ENCODE data around the gene TECTA. TPM values are rescaled to one million over a fixed set of nuclear protein-coding genes. Genes with fewer than 3 reads are reported as not detected.
A peak's percentile ranks its signal among the peaks of the same experiment; 100 is the strongest.

Gene TECTA
- total RNA-seq, 3 donors from 2014 or later = 0.20 to 0.82 (median 0.39) TPM

GRCh38 chr11:121058941-121059340, 42.1 kb upstream of the TECTA start:
- Histone ChIP-seq H3K9me3 (no peaks in the 10 kb centered on the region), H3K4me1 (ENCODE audit: low read depth) (no peaks in the 10 kb centered on the region), H3K4me3 (no peak overlapping the region), H3K36me3 (ENCODE audit: low read depth) (no peaks in the 10 kb centered on the region)
- TF ChIP-seq CTCF (IDR thresholded peaks at IDR 0.05) = no peak
- ATAC-seq (no peak), DNase-seq (no peak)
- intact Hi-C loops (cut with DNase I, micrococcal nuclease) = no loop called here

- ATAC-seq = no peak
- Histone ChIP-seq H3K36me3 (ENCODE audit: low read depth) (no peaks in the 10 kb centered on the region), H3K9me3 (no peaks in the 10 kb centered on the region), H3K4me1 (ENCODE audit: low read depth) (no peaks in the 10 kb centered on the region), H3K4me3 (no peak overlapping the region)
- no peak for DNase-seq
- intact Hi-C loops (cut with DNase I, micrococcal nuclease) = no loop called here
- no peak for TF ChIP-seq CTCF (IDR thresholded peaks at IDR 0.05)
Measured at GRCh38 chr11:121059605-121060004, 41.4 kb upstream of the TECTA start.

- Histone ChIP-seq H3K9me3 (no peaks in the 10 kb centered on the region), H3K36me3 (ENCODE audit: low read depth) (no peaks in the 10 kb centered on the region), H3K4me3 (no peak overlapping the region), H3K4me1 (ENCODE audit: low read depth) (peaks cover 21% of the 10 kb centered on the region)
- ATAC-seq (no peak), DNase-seq (no peak)
- TF ChIP-seq CTCF (IDR thresholded peaks at IDR 0.05) = no peak
- intact Hi-C loops (cut with DNase I, micrococcal nuclease) = no loop called here
Measured at GRCh38 chr11:121063728-121064127, 37.3 kb upstream of the TECTA start.

GRCh38 chr11:121066623-121067022, 34.4 kb upstream of the TECTA start:
- Histone ChIP-seq H3K36me3 (ENCODE audit: low read depth) (no peaks in the 10 kb centered on the region), H3K4me3 (no peak overlapping the region), H3K9me3 (no peaks in the 10 kb centered on the region), H3K4me1 (ENCODE audit: low read depth) (peaks cover 21% of the 10 kb centered on the region)
- DNase-seq = no peak
- intact Hi-C loops (cut with DNase I, micrococcal nuclease) = no loop called here
- no peak for TF ChIP-seq CTCF (IDR thresholded peaks at IDR 0.05)
- ATAC-seq = peak; percentile 53

- H3K9me3 ChIP-seq = no peaks in the 10 kb centered on the region
- intact Hi-C loops (cut with DNase I, micrococcal nuclease) = no loop called here
- peaks cover 21% of the 10 kb centered on the region for H3K4me1 ChIP-seq (ENCODE audit: low read depth)
- DNase-seq (no peak), ATAC-seq (no peak)
- no peak for TF ChIP-seq CTCF (IDR thresholded peaks at IDR 0.05)
- H3K4me3 ChIP-seq = no peak overlapping the region
- H3K36me3 ChIP-seq (ENCODE audit: low read depth) = no peaks in the 10 kb centered on the region
Measured at GRCh38 chr11:121067026-121067425, 34.0 kb upstream of the TECTA start.

GRCh38 chr11:121067453-121067852, 33.6 kb upstream of the TECTA start:
- Histone ChIP-seq H3K36me3 (ENCODE audit: low read depth) (no peaks in the 10 kb centered on the region), H3K9me3 (no peaks in the 10 kb centered on the region), H3K4me3 (no peak overlapping the region), H3K4me1 (ENCODE audit: low read depth) (peaks cover 21% of the 10 kb centered on the region)
- DNase-seq (peak in 1 of 3 donors; percentile 31), ATAC-seq (peak; percentile 92)
- no peak for TF ChIP-seq CTCF (IDR thresholded peaks at IDR 0.05)
- intact Hi-C loops (cut with DNase I, micrococcal nuclease) = no loop called here
